ENCODE results near the gene KCNRG.

KCNRG gene

DNA sequence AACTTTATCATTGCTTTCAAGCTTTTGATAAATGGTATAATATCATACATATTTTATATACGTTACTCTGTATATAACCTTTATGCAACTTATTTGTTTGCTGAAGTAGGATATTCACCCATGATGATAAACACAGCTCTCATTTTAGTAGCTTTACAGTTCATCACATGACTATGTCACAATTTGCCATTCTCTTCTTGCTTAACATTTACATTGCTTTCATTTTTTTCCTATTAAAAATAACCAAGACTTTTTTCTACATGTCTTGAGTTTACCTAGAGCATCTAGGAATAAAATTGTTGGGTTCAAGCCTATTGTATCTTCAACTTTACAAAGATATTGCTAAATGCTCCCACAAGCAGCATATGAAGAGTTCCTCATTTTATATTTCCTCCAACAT is 54.0 kb downstream of the KCNRG start:
- no peaks in the 10 kb centered on the region for H3K27me3 ChIP-seq (ENCODE audit: insufficient read depth, low read length)
- no peak overlapping the region for H3K4me3 ChIP-seq (ENCODE audit: low read length)
- H3K36me3 ChIP-seq (ENCODE audit: insufficient read depth, low read length), result peaks cover 50% of the 10 kb centered on the region
- H3K4me1 ChIP-seq (ENCODE audit: insufficient read depth, low read length), result no peaks in the 10 kb centered on the region
- H2AFZ ChIP-seq (ENCODE audit: low read depth, low read length), result no peak overlapping the region
- H3K9me3 ChIP-seq (ENCODE audit: low read length), result no peaks in the 10 kb centered on the region

GRCh38 chr13:50070186-50070585 is 54.9 kb downstream of the KCNRG start:
- peaks cover 49% of the 10 kb centered on the region for H3K36me3 ChIP-seq (ENCODE audit: insufficient read depth, low read length)
- H3K4me1 ChIP-seq (ENCODE audit: insufficient read depth, low read length), result no peaks in the 10 kb centered on the region

More at GRCh38 chr13:50070186-50070585, 54.9 kb downstream of the KCNRG start:
- Histone ChIP-seq H3K9me3 (ENCODE audit: low read length) (no peaks in the 10 kb centered on the region), H3K4me3 (ENCODE audit: low read length) (no peak overlapping the region), H3K27me3 (ENCODE audit: insufficient read depth, low read length) (no peaks in the 10 kb centered on the region), H2AFZ (ENCODE audit: low read depth, low read length) (no peak overlapping the region)
